OCI-LY3 (cell line): Measurements from ENCODE around the gene ME3.

Experiments used
- CTCF ChIP-seq: fragments of 200-600, 300-600 bp; sonication (generic); IDR thresholded peaks from 2 replicates; pipeline ENCODE4 v1.5.1; 2014; ENCODE audit warnings: antibody characterized with exemption, low read length, low read depth
- EZH2phosphoT487 ChIP-seq: fragments of 200-600 bp; shearing (Covaris generic); IDR thresholded peaks from 2 replicates; pipeline ENCODE4 v1.6.1; 2018; ENCODE audit warnings: antibody characterized with exemption, mixed run types, low read depth

DNA sequence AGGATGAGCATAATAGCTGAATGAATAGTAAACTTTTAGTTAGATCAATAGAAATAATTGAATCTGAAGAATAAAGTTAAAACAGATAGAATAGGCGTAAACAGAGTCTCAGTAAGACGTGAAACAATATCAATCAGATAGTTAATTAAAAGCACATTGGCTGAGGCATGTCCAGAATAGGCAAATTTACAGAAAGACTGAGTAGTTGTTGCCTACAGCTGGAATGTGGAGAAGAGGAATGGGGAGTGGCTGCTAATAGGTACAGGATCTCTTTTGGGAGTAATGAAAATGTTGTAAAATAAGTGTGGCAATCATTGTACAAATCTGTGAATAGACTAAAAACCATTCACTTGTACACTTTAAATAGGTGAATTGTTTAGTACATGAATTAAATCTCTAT is 36.3 kb upstream of the ME3 start:
- TF ChIP-seq CTCF (no peak), EZH2phosphoT487 (no peak)
